Keratinocyte (primary cell): ENCODE results near the gene RB1.
"Not testable (repeated sequence)": the region's sequence is repeated elsewhere in the genome, so short reads cannot be mapped to it uniquely, and the experiment has no call there.

Source experiments
- EZH2 ChIP-seq: IDR thresholded peaks from one replicate; pipeline ENCODE4 v1.6.1; 2012; ENCODE audit warnings: inconsistent platforms, mild to moderate bottlenecking, low read length, moderate library complexity
- TF ChIP-seq, protein P1 (sequence below), 3 experiments: IDR thresholded peaks in 1 of 3; conservative IDR thresholded peaks in 1 of 3; optimal IDR thresholded peaks in 1 of 3; 2 replicates in 2 of 3; 3 replicates in 1 of 3; pipeline versions ENCODE3 to v1.5.1; 2011; ENCODE audit warnings: low read length in 3 of 3, mild to moderate bottlenecking in 3 of 3, moderate library complexity in 2 of 3, control low read depth in 1 of 3, inconsistent platforms in 1 of 3; ENCODE audit not compliant: insufficient read depth in 2 of 3; ENCODE audit errors: extremely low read depth in 1 of 3

DNA sequence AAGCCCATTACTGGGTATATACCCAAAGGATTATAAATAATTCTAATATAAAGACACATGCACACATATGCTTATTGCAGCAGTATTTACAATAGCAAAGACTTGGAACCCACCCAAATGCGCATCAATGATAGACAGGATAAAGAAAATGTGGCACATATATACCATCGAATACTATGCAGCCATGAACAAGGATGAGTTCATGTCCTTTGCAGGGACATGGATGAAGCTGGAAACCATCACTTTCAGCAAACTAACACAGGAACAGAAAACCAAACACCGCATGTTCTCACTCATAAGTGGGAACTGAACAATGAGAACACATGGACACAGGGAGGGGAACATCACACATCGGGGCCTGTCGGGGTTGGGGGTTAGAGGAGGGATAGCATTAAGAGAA lies 118.5 kb downstream of the RB1 start:
- TF ChIP-seq, protein P1, sequence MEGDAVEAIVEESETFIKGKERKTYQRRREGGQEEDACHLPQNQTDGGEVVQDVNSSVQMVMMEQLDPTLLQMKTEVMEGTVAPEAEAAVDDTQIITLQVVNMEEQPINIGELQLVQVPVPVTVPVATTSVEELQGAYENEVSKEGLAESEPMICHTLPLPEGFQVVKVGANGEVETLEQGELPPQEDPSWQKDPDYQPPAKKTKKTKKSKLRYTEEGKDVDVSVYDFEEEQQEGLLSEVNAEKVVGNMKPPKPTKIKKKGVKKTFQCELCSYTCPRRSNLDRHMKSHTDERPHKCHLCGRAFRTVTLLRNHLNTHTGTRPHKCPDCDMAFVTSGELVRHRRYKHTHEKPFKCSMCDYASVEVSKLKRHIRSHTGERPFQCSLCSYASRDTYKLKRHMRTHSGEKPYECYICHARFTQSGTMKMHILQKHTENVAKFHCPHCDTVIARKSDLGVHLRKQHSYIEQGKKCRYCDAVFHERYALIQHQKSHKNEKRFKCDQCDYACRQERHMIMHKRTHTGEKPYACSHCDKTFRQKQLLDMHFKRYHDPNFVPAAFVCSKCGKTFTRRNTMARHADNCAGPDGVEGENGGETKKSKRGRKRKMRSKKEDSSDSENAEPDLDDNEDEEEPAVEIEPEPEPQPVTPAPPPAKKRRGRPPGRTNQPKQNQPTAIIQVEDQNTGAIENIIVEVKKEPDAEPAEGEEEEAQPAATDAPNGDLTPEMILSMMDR (optimal IDR thresholded peaks at IDR 0.05 in 1 of 3, IDR thresholded peaks at IDR 0.05 in 1 of 3, conservative IDR thresholded peaks at IDR 0.05 in 1 of 3; ENCODE audit: extremely low read depth in 1 of 3, insufficient read depth in 2 of 3, low read length in 3 of 3): not testable (repeated sequence)
- not testable (repeated sequence) for TF ChIP-seq EZH2
